GM12878 (cell line): Measurements from ENCODE around the gene IL17RB. TPM values are rescaled to one million over a fixed set of nuclear protein-coding genes. Genes with fewer than 3 reads are reported as not detected.

Experiments used
- ATAC-seq: fragments of 200-7000 bp; cut with Tn5 transposase; 3 replicates; pipeline ENCODE4 v1.9.1; 2020; ENCODE audit warnings: mild to moderate bottlenecking, moderate library complexity
- BruUV-seq: library from RNA; stranded (reverse); fragments of 400-500 nt; replicated peaks from 2 replicates; lab custom pipeline; 2021; lab: Mats Ljungman, UMichigan
- CTCF ChIA-PET: fragments of 300-600 bp; sonication (Branson Sonifier 250); formaldehyde crosslinking; extraction: SDS; loops from one replicate; lab custom pipeline; 2021; ENCODE audit warnings: inconsistent platforms; lab: Yijun Ruan, JAX
- POLR2A ChIA-PET: fragments of 350-600 bp; formaldehyde crosslinking; extraction: SDS; loops from one replicate; lab custom pipeline; 2021; ENCODE audit warnings: inconsistent platforms; lab: Charles Lee
- RAD21 ChIA-PET: fragments of 300-600 bp; sonication (Branson Sonifier 250); formaldehyde crosslinking; loops from one replicate; lab custom pipeline; 2023; ENCODE audit warnings: antibody characterized with exemption; ENCODE audit not compliant: unreplicated experiment; lab: Charles Lee
- SMC1A ChIA-PET: fragments of 300-600 bp; sonication (Branson Sonifier 250); formaldehyde crosslinking; loops from one replicate; lab custom pipeline; 2023; ENCODE audit not compliant: unreplicated experiment, uncharacterized antibody; lab: Charles Lee
- DNase-seq: peaks from one replicate; pipeline ENCODE4 v3.0.0-alpha.2; 2011; ENCODE audit warnings: low read depth, low spot score
- FAIRE-seq: peaks from 3 replicates; lab custom pipeline; 2011; peaks lifted over from hg19 to GRCh38; lab: Jason Lieb, UNC
- H2AFZ ChIP-seq: 2 replicates; pipeline ENCODE4 v1.6.0; 2011; ENCODE audit warnings: low read depth, low read length, control low read depth; ENCODE audit not compliant: control insufficient read depth
- H3K27ac ChIP-seq: 2 replicates; pipeline ENCODE4 v1.5.1; 2011; ENCODE audit warnings: control low read depth; ENCODE audit not compliant: control insufficient read depth, insufficient read depth
- H3K27me3 ChIP-seq, 2 experiments: replicated peaks in 1 of 2; 2 replicates each; pipeline versions ENCODE4 v1.6.0 to v1.6.1; 2011; ENCODE audit warnings: low read length in 1 of 2; ENCODE audit not compliant: control insufficient read depth in 2 of 2, insufficient read depth in 2 of 2
- H3K36me3 ChIP-seq, 2 experiments: 2 replicates each; pipeline ENCODE4 v1.5.1; 2011; ENCODE audit warnings: low read length in 1 of 2; ENCODE audit not compliant: control insufficient read depth in 2 of 2, insufficient read depth in 2 of 2
- H3K4me1 ChIP-seq: 2 replicates; pipeline ENCODE4 v1.6.1; 2011; ENCODE audit warnings: mild to moderate bottlenecking, low read length, moderate library complexity, mixed read lengths; ENCODE audit not compliant: control insufficient read depth, insufficient read depth
- H3K4me2 ChIP-seq: 2 replicates; pipeline ENCODE4 v1.6.0; 2011; ENCODE audit warnings: control low read depth; ENCODE audit not compliant: control insufficient read depth, insufficient read depth
- H3K4me3 ChIP-seq: fragments of 200-600 bp; sonication (generic); 2 replicates; pipeline ENCODE4 v1.5.1; 2016
- H3K79me2 ChIP-seq: 2 replicates; pipeline ENCODE4 v1.6.0; 2011; ENCODE audit warnings: low read length; ENCODE audit not compliant: control insufficient read depth, insufficient read depth
- H3K9ac ChIP-seq: 2 replicates; pipeline ENCODE4 v1.8.0; 2011; ENCODE audit warnings: low read length, control low read depth, mixed read lengths; ENCODE audit not compliant: control insufficient read depth, insufficient read depth
- H3K9me3 ChIP-seq: replicated peaks from 3 replicates; pipeline ENCODE4 v1.5.1; 2011; ENCODE audit warnings: mild to moderate bottlenecking, low read length; ENCODE audit not compliant: control insufficient read depth, insufficient read depth
- H4K20me1 ChIP-seq: 2 replicates; pipeline ENCODE4 v1.6.0; 2011; ENCODE audit not compliant: control insufficient read depth, insufficient read depth
- BCL11A ChIP-seq: IDR thresholded peaks from 2 replicates; pipeline ENCODE4 v1.6.1; 2011; ENCODE audit warnings: low read depth, low read length
- GATAD2B ChIP-seq: fragments of 450-650 bp; conservative IDR thresholded peaks from 2 replicates; pipeline ENCODE4 v1.6.1; 2017; ENCODE audit warnings: low read depth, mild to moderate bottlenecking, moderate library complexity
- IRF4 ChIP-seq: IDR thresholded peaks from 2 replicates; pipeline ENCODE4 v1.6.1; 2011; ENCODE audit warnings: low read depth, low read length
- MTA3 ChIP-seq: IDR thresholded peaks from 2 replicates; pipeline ENCODE4 v1.6.1; 2012; ENCODE audit warnings: low read length, inconsistent platforms, borderline replicate concordance
- STAT1 ChIP-seq: fragments of 450-650 bp; conservative IDR thresholded peaks from 2 replicates; pipeline ENCODE4 v1.6.1; 2014; ENCODE audit warnings: antibody characterized with exemption, mild to moderate bottlenecking
- ZNF274 ChIP-seq: IDR thresholded peaks from one replicate; pipeline ENCODE4 v1.8.0; 2011; ENCODE audit not compliant: insufficient read length, insufficient read depth
- WGBS: methylation state at CpG from one replicate; pipeline ENCODE4 v1.1.6; 2016; ENCODE audit warnings: low lambda C conversion rate; ENCODE audit not compliant: insufficient replicate concordance, insufficient coverage; ENCODE audit errors: missing lambda C conversion rate; 5-methylcytosine and 5-hydroxymethylcytosine counted together
- in situ Hi-C: fragments of 300-500 bp; cut with MboI; formaldehyde crosslinking; loops from 9 replicates; pipeline ENCODE4 v1.14.3; 2018; ENCODE audit warnings: mixed read lengths
- intact Hi-C: fragments of 100-400 bp; cut with micrococcal nuclease; formaldehyde crosslinking; loops from one replicate; pipeline ENCODE4 v1.14.2; 2022; ENCODE audit not compliant: unreplicated experiment
- polyA plus RNA-seq, 11 experiments: library from polyadenylated mRNA; depleted of rRNA in 4 of 11; unstranded in 6 of 11; stranded (reverse) in 5 of 11; fragments of >200 nt; fragmentation: Nextera tagmentation in 4 of 11; fragmentation: Illumina TruSeq in 1 of 11; extraction: Ambion mirVana in 4 of 11; extraction: Trizol in 1 of 11; gene quantifications; 1 replicate in 1 of 11; 2 replicates in 10 of 11; pipeline versions ENCODE4 v1.2.1 to v1.2.3, GENCODE V29; 2011 to 2016; ENCODE audit warnings: inconsistent platforms in 2 of 11, missing spikeins in 2 of 11, low read depth in 1 of 11
- total RNA-seq, 4 experiments: library from RNA; depleted of rRNA in 3 of 4; stranded (reverse); fragments of >200 nt in 3 of 4; fragmentation: Illumina TruSeq in 1 of 4; extraction: Trizol in 1 of 4; gene quantifications; 2 replicates each; pipeline versions ENCODE4 v1.2.1 to v1.2.3, GENCODE V29; 2013 to 2021
- TF ChIP-seq, protein P1 (sequence below): fragments of 450-650 bp; IDR thresholded peaks from 2 replicates; pipeline ENCODE4 v1.6.1; 2018; ENCODE audit warnings: borderline replicate concordance, mild to moderate bottlenecking; ENCODE audit not compliant: partially characterized antibody

IL17RB gene
- total and polyA plus RNA-seq, 10 of the 15 experiments (the other 5 are each of a cell fraction or from before 2014, with no cell fraction given), result 1.9 to 17.2 (median 2.9) TPM

GRCh38 chr3:53837331-53837730 is 9.0 kb upstream of the IL17RB start (continued):
- TF ChIP-seq, protein P1, sequence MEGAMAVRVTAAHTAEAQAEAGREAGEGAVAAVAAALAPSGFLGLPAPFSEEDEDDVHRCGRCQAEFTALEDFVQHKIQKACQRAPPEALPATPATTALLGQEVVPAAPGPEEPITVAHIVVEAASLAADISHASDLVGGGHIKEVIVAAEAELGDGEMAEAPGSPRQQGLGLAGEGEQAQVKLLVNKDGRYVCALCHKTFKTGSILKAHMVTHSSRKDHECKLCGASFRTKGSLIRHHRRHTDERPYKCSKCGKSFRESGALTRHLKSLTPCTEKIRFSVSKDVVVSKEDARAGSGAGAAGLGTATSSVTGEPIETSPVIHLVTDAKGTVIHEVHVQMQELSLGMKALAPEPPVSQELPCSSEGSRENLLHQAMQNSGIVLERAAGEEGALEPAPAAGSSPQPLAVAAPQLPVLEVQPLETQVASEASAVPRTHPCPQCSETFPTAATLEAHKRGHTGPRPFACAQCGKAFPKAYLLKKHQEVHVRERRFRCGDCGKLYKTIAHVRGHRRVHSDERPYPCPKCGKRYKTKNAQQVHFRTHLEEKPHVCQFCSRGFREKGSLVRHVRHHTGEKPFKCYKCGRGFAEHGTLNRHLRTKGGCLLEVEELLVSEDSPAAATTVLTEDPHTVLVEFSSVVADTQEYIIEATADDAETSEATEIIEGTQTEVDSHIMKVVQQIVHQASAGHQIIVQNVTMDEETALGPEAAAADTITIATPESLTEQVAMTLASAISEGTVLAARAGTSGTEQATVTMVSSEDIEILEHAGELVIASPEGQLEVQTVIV, result no peak
- TF ChIP-seq GATAD2B, result no peak
- TF ChIP-seq BCL11A, result no peak
- no peak for TF ChIP-seq ZNF274
- TF ChIP-seq IRF4, result no peak
- no peak for TF ChIP-seq STAT1

DNA sequence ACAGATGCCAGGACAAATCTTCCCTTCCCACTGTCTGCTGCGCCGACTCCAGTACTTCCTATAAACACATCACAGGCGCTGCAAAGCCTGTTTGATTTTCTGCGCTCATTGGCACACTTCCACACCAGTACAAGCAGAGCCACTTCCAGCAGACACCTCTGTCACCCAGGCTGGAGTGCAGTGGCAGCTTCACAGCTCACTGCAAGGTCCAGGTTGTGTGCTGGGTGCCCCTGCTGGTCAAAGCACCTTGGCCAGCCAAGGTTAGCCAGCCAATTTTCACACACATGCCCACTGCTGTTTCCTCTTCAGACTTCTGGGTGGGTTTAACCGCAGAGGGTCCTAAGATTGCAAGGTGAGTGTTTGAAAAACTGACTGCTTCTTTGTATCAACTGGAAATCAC is 5.1 kb upstream of the IL17RB start:
- intact Hi-C loops, result loop anchor here (10.0 kb wide), 1 partner anchor 96 kb away; no protein-coding TSS in a partner anchor
- no TSS peak for BruUV-seq
- ChIA-PET POLR2A (interaction anchor here (0.7 to 1.6 kb wide), 3 partner anchors 46 to 67 kb away, joined by 3 to 7 read pairs (median 3); no protein-coding TSS in a partner anchor), CTCF (interaction anchor here (1.2 to 1.4 kb wide), 2 partner anchors 68 to 111 kb away, joined by 3 to 4 read pairs; no protein-coding TSS in a partner anchor), RAD21 (interaction anchor here (1.3 to 5.1 kb wide), 2 partner anchors 66 to 200 kb away, joined by 3 to 41 read pairs; no protein-coding TSS in a partner anchor)
- Histone ChIP-seq H3K27me3 (no peaks in the 10 kb centered on the region), H3K4me3 (no peak overlapping the region), H3K27ac (no peak overlapping the region)
- DNase-seq (no peak), ATAC-seq (no peak)
- in situ Hi-C loops, result no loop called here
- 69% methylated on average over 5 of the region's 5 CpGs for WGBS
- TF ChIP-seq MTA3 (no peak), GATAD2B (peak; percentile 54; the same call in 1 of the 2 replicates)
- TF ChIP-seq, all 136 proteins: peak for 1
- no peak for FAIRE-seq
- no peaks in the 10 kb centered on the region for H3K9me3 ChIP-seq
- peaks cover 18% of the 10 kb centered on the region for H3K79me2 ChIP-seq
- H3K4me1 ChIP-seq, result peaks cover 33% of the 10 kb centered on the region
- H4K20me1 ChIP-seq, result no peaks in the 10 kb centered on the region
- SMC1A ChIA-PET, result interaction anchor here (0.9 to 2.2 kb wide), 6 partner anchors 13 to 114 kb away, joined by 3 to 10 read pairs (median 4); no protein-coding TSS in a partner anchor
- H3K36me3 ChIP-seq, result no peaks in the 10 kb centered on the region
- H3K4me2 ChIP-seq, result no peak overlapping the region
- H3K9ac ChIP-seq, result no peak overlapping the region
- H2AFZ ChIP-seq, result no peak overlapping the region
